DMS114 treated with DMSO at 0.1 percent for 48 hours (cell line): ENCODE measurements around the gene EEF1AKMT3.

Source experiments
- DNase-seq: peaks from one replicate; lab custom pipeline; 2025; ENCODE audit not compliant: unreplicated experiment; lab: John Stamatoyannopoulos, UW

EEF1AKMT3 gene

GRCh38 chr12:57782243-57782607 lies 9.8 kb downstream of the EEF1AKMT3 start:
- no peak for DNase-seq

- peak; percentile 93 for DNase-seq
These were observed 10.4 kb downstream of the EEF1AKMT3 start, which contains the start of gene TSFM for GRCh38 chr12:57782608-57783465. TSFM (plus strand) TSS chr12:57782787; CDS start chr12:57782802, 15 bp downstream.

- no peak for DNase-seq
These were observed 11.0 kb downstream of the EEF1AKMT3 start for GRCh38 chr12:57783466-57783801.

- DNase-seq, result no peak
These were observed 11.4 kb downstream of the EEF1AKMT3 start for GRCh38 chr12:57783861-57784260.

- no peak for DNase-seq
These were observed 21.5 kb downstream of the EEF1AKMT3 start for GRCh38 chr12:57793920-57794319.

GRCh38 chr12:57795354-57795753 lies 22.9 kb downstream of the EEF1AKMT3 start:
- DNase-seq, result no peak

GRCh38 chr12:57796996-57797395 lies 24.6 kb downstream of the EEF1AKMT3 start:
- DNase-seq, result no peak

- no peak for DNase-seq
These were observed 25.5 kb downstream of the EEF1AKMT3 start for GRCh38 chr12:57797933-57798332.

- DNase-seq, result no peak
These were observed 28.6 kb downstream of the EEF1AKMT3 start for GRCh38 chr12:57800965-57801364.

- no peak for DNase-seq
These were observed 30.2 kb downstream of the EEF1AKMT3 start for GRCh38 chr12:57802607-57803006.

- peak; percentile 45 for DNase-seq
These were observed 31.0 kb downstream of the EEF1AKMT3 start for GRCh38 chr12:57803319-57803893.

GRCh38 chr12:57806677-57807076 lies 34.3 kb downstream of the EEF1AKMT3 start:
- DNase-seq, result no peak

GRCh38 chr12:57807285-57807684 lies 34.9 kb downstream of the EEF1AKMT3 start:
- DNase-seq, result no peak

- no peak for DNase-seq
These were observed 35.9 kb downstream of the EEF1AKMT3 start for GRCh38 chr12:57808351-57808750.

- no peak for DNase-seq
These were observed 37.0 kb downstream of the EEF1AKMT3 start for GRCh38 chr12:57809425-57809824.

- DNase-seq, result no peak
These were observed 38.0 kb downstream of the EEF1AKMT3 start for GRCh38 chr12:57810450-57810849.

- no peak for DNase-seq
These were observed 38.8 kb downstream of the EEF1AKMT3 start for GRCh38 chr12:57811028-57811755.

GRCh38 chr12:57813111-57813970 lies 40.9 kb downstream of the EEF1AKMT3 start:
- DNase-seq, result no peak

GRCh38 chr12:57813971-57814772 lies 41.8 kb downstream of the EEF1AKMT3 start:
- DNase-seq, result no peak
